ENCODE results near the gene FERMT3. TPM values are rescaled to one million over a fixed set of nuclear protein-coding genes. Genes with fewer than 3 reads are reported as not detected.
A peak's percentile ranks its signal among the peaks of the same experiment; 100 is the strongest.
"Not testable (repeated sequence)": the region's sequence is repeated elsewhere in the genome, so short reads cannot be mapped to it uniquely, and the experiment has no call there.

FERMT3 gene
- total RNA-seq, 1 donor from 2014 or later: 202 TPM

DNA sequence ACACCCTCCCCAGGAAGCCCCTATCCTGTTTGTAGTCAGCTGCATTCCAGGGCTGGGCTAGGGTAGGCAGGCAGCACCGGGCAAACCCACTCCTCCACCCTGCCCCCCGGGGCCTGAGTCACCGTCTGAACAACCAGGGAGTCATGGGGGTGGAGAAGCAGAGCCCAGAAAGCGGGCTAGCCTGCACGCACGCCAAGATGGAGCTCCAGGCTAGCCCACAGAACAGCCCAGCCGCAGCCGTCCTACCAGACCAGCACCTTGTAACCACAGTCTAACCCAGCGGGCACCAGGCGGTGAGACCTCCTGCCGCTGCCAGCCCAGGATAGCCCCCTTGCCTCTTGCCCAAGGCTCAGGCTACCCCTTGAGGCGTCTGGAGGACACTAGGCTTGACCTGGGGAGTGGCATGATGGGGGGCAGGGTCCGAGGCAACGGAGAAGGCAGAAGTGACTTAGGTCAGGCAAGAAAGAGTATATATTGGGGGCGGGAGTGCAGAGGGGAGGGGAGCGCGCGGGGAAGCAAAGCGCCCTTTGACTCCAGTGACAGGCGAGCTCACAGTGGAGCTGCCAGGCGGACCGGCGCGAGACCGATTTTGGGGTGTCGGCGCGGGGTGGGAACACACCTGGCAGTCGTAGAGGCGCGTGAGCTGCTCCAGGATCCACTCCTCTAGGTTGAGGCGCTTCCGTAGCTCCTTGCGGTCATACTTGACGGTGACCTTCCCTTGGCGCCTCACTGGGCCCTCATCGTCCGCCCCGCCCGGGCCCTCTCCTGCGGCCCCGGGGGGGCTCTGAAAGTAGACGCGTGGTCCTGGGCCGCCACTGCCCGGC is 39.5 kb downstream of the FERMT3 start:
- peaks cover 25% of the 10 kb centered on the region for H3K4me1 Mint-ChIP-seq (ENCODE audit: low read depth)
- intact Hi-C loops (cut with micrococcal nuclease): loop anchor here (1.0 kb wide), 1 partner anchor 62 kb away; no protein-coding TSS in a partner anchor
- H3K27me3 Mint-ChIP-seq (ENCODE audit: low read depth): no peaks in the 10 kb centered on the region
- DNase-seq (ENCODE audit: low spot score): peak; percentile 33
- peak overlapping the region; percentile 91 for H3K4me3 Mint-ChIP-seq (ENCODE audit: low read depth)
- H3K27ac Mint-ChIP-seq: peak overlapping the region; percentile 88
- peaks cover 21% of the 10 kb centered on the region for H3K36me3 Mint-ChIP-seq (ENCODE audit: low read depth)
- H3K9me3 Mint-ChIP-seq: no peaks in the 10 kb centered on the region

DNA sequence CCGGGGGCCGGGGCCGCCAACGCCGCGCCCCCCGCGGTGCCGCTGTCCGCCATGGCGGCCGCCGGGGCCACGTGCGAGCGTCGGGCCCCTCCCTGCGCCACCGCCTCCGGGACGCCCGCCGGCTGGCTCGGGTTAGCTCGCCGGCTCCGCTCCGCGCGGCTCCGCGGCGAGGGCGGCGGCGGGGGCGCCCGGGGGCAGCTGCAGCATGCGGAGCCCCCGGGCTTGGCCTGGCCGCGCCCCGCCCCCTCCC is 40.0 kb downstream of the FERMT3 start:
- H3K27ac Mint-ChIP-seq: peak overlapping the region; percentile 70
- DNase-seq (ENCODE audit: low spot score); H3K9me3 Mint-ChIP-seq; H3K27me3 Mint-ChIP-seq (ENCODE audit: low read depth): not testable (repeated sequence)
- intact Hi-C loops (cut with micrococcal nuclease): loop anchor here (1.0 kb wide), 1 partner anchor 62 kb away; no protein-coding TSS in a partner anchor
- peaks cover 25% of the 10 kb centered on the region for H3K4me1 Mint-ChIP-seq (ENCODE audit: low read depth)
- peak overlapping the region; percentile 81 for H3K4me3 Mint-ChIP-seq (ENCODE audit: low read depth)
- peaks cover 19% of the 10 kb centered on the region for H3K36me3 Mint-ChIP-seq (ENCODE audit: low read depth)

DNA sequence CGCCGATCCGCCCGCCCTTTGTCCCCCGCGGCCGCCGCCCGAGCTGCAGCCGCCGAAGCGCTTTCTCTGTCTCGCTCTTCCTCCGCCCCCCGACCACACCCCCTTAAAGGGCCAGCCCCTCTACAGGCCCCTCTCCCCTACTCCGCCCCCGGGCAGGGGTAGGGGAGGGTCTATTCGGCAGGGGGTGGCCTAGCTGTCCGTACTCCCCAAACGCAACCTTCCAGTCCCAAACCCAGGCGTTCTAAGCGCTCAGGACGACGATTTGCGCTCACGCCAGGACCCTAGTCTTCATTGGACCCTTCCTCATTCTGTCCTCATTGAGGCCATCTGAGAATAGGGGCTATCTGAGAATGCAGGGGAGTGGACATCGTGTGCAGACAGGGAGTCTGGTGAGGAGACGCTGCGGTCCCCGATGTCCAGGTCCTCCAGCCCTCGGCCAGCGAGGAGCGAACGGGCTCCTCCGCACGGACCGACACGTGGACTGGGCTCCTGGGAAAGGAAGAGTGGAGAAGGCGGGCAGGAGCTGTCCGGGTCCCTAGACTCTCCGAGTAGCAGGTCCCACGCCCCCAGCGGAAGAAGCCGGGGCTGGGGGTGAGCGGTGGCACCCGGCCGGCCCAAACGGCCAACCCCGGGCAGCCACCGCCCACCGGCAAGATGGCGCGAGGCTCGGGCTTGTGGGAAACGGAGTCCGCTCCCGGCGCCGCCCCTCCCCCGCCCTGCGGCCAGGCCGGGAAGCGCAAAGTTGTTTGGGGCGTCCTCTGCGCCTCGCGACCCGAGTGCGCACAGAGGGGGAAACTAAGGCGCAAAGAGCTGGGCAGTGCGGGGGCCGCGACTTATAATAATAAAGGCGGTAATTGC is 40.6 kb downstream of the FERMT3 start, which contains the start of gene PPP1R14B:
PPP1R14B (minus strand) TSS at position 73 of the 858 bp plus-strand sequence. CDS start 270 bp downstream, outside the sequence.
- H3K27me3 Mint-ChIP-seq (ENCODE audit: low read depth): no peaks in the 10 kb centered on the region
- intact Hi-C loops (cut with micrococcal nuclease): loop anchor here (1.0 kb wide), 1 partner anchor 63 kb away; no protein-coding TSS in a partner anchor
- H3K4me3 Mint-ChIP-seq (ENCODE audit: low read depth): peak within 1 kb of the TSS; percentile 91
- H3K27ac Mint-ChIP-seq: peak within 1 kb of the TSS; percentile 88
- H3K36me3 Mint-ChIP-seq (ENCODE audit: low read depth): peaks cover 18% of the 10 kb centered on the region
- H3K4me1 Mint-ChIP-seq (ENCODE audit: low read depth): peaks cover 28% of the 10 kb centered on the region
- peak; percentile 78 for DNase-seq (ENCODE audit: low spot score)
- no peaks in the 10 kb centered on the region for H3K9me3 Mint-ChIP-seq

DNA sequence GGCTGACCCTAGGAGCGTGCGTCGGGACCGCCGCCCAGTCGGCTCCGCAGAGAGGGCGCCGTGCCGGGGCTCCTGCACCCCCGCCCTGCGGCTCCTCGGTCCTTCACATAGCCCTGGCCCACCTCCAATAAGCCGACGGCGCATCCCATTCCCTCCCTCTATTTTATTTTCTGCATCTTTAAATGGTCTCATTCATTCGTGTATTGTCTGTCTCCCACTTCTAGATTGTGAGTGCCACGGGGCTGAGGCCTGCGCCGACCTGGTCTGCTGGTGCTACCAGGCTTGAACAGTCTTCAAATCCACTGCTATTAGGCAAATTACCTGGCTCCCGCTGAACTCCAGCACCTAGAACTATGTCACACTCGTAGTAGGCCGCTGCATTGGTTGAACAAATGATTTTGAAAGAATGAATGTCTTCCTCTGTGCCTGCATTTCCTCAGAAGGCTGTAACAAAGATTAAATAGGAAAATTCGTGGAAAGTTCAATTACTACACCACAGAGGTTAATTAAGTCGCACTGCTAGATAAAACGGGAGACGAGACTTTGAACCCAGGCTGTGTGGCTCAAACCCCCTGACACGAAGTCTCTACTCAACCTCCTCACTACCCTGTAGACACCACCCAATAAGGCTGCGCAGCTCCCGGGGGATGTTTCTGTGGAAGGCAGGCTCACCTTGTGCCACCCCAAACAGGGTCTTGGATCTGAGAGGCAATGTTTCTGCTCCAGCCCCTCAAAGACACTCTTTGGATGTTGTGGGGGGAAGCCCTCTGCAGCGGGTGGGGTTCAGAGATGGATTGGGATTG is 41.4 kb downstream of the FERMT3 start:
- intact Hi-C loops (cut with micrococcal nuclease): no loop called here
- no peak for DNase-seq (ENCODE audit: low spot score)
- Mint-ChIP-seq H3K4me3 (ENCODE audit: low read depth) (peak overlapping the region; percentile 70), H3K27ac (peak overlapping the region; percentile 70), H3K27me3 (ENCODE audit: low read depth) (no peaks in the 10 kb centered on the region), H3K9me3 (no peaks in the 10 kb centered on the region), H3K4me1 (ENCODE audit: low read depth) (peaks cover 27% of the 10 kb centered on the region), H3K36me3 (ENCODE audit: low read depth) (peaks cover 18% of the 10 kb centered on the region)

DNA sequence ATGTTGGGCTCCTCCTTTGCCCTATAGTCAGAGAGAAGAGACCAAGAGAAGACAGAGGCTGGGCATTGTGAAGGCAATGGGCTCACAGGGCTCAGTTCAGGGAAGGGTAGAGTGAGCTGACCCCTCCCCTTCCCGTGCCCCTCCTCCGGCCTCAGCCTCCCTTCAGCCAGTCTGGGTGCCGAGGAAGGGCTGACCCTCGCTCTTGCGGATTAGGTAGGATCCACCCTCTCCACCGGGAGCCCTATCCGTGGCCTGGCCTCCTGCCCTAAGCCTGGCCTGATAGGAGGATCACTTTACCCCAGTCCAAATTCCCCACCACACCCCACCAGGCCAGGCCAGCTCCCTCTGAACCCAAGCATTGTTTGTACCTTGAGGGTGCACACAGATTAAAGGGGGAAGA is 42.1 kb downstream of the FERMT3 start:
- Mint-ChIP-seq H3K27me3 (ENCODE audit: low read depth) (no peaks in the 10 kb centered on the region), H3K36me3 (ENCODE audit: low read depth) (peaks cover 11% of the 10 kb centered on the region), H3K9me3 (no peaks in the 10 kb centered on the region), H3K4me1 (ENCODE audit: low read depth) (peaks cover 24% of the 10 kb centered on the region), H3K27ac (no peak overlapping the region), H3K4me3 (ENCODE audit: low read depth) (no peak overlapping the region)
- no peak for DNase-seq (ENCODE audit: low spot score)
- intact Hi-C loops (cut with micrococcal nuclease): no loop called here

DNA sequence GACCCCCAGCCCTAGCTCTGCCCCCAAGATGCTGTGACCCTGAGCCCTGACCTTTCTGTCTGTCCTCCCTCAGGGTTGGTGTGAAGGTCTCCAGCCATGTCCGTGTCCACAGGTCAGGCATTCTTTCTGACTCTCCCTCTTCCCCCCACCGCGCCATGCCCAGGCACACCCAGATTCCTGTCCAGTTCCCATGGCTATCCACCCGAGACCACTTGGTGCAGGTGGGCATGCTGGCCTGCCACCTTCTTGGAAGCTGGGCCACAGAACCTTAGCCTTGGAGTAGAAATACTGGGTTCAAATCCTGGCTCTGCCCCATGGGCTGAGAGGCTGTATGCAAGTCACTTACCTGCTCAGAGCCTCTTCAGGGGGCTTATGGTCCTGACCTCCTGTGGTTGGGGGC is 42.5 kb downstream of the FERMT3 start:
- DNase-seq (ENCODE audit: low spot score): no peak
- Mint-ChIP-seq H3K27ac (no peak overlapping the region), H3K9me3 (no peaks in the 10 kb centered on the region), H3K4me1 (ENCODE audit: low read depth) (peaks cover 23% of the 10 kb centered on the region), H3K27me3 (ENCODE audit: low read depth) (no peaks in the 10 kb centered on the region), H3K4me3 (ENCODE audit: low read depth) (no peak overlapping the region), H3K36me3 (ENCODE audit: low read depth) (peaks cover 7% of the 10 kb centered on the region)
- intact Hi-C loops (cut with micrococcal nuclease): no loop called here

DNA sequence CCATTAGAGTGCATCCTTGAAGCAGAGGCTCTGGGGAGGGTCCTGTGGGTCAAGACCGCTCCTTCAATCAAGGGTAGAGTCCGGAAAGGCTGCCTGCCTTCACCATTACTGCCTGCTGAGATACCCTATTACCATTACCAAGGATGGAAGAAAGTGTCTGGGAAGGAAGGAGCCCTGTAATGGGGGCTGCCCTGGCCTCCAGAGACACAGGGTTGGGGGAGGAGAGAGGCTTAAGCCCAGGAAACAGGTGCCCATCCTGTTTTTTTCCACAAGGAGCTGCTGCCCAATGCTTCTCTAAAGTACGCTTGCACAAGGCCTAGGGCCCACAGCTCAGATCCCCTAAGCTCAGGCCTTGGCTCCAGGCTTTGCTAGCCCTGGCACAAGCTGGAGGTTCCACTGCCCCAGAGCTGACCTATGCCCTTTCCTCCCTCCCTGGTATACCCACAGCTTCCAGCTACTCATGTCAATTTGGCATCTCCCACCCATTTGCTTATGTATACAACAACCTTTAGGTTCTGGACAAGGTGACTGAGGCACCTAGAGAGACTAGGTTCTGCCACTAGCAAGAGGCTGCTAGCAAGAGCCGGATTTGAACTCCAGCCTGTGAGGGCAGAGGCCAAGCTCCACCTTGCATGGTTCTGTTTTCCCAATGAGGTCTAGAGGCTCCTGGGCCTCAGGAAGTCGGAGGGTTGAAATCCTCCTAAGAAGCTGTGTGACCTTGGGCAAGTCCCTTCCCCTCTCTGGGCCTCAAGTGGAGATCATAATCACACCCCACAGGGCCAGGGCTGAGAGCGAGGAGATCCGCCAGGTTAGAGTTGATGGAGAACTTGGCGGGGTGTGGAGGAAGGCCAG is 43.3 kb downstream of the FERMT3 start:
- DNase-seq (ENCODE audit: low spot score): no peak
- intact Hi-C loops (cut with micrococcal nuclease): loop anchor here (2.0 kb wide), 1 partner anchor 55 kb away; the partner anchor contains the start of gene ESRRA
- Mint-ChIP-seq H3K4me3 (ENCODE audit: low read depth) (peak overlapping the region; percentile 54), H3K4me1 (ENCODE audit: low read depth) (peaks cover 23% of the 10 kb centered on the region), H3K9me3 (no peaks in the 10 kb centered on the region), H3K36me3 (ENCODE audit: low read depth) (peaks cover 4% of the 10 kb centered on the region), H3K27ac (peak overlapping the region; percentile 35), H3K27me3 (ENCODE audit: low read depth) (no peaks in the 10 kb centered on the region)

DNA sequence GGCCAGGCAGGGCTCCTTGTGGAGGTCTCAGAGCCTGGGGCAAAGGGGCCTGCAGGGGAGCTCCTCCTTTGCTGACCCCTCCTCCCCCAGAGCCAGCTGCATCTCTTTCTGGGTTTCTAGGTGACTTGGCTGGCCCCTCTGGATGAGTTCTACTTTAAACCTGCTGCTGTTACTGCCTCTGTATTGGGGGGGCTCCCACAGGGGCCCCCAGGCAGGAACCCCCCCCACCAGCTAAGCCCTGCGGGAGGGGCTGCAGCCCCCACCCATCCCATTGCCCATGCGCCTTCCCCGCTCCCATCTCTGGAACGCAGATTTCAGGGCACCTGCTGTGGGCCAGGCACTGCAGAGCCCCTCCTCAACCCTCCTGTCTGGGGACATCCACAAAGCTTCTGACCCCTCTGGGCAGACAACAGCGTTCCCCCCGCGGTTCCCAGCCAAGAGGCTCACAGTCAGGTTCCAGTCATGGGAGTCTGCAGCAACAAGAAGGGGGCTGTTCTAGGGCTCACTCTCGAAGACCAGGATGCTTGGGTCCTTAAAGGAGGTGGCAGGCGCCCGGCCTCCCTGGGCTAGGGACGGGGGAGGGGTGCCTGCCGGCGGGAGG is 44.0 kb downstream of the FERMT3 start:
- H3K9me3 Mint-ChIP-seq: no peaks in the 10 kb centered on the region
- H3K4me3 Mint-ChIP-seq (ENCODE audit: low read depth): peak overlapping the region; percentile 81
- H3K27ac Mint-ChIP-seq: no peak overlapping the region
- intact Hi-C loops (cut with micrococcal nuclease): loop anchor here (1.0 to 2.0 kb wide), 2 partner anchors 19 to 54 kb away; partner anchors contain the start of gene ESRRA
- H3K27me3 Mint-ChIP-seq (ENCODE audit: low read depth): no peaks in the 10 kb centered on the region
- peaks cover 4% of the 10 kb centered on the region for H3K36me3 Mint-ChIP-seq (ENCODE audit: low read depth)
- DNase-seq (ENCODE audit: low spot score): no peak
- peaks cover 21% of the 10 kb centered on the region for H3K4me1 Mint-ChIP-seq (ENCODE audit: low read depth)

DNA sequence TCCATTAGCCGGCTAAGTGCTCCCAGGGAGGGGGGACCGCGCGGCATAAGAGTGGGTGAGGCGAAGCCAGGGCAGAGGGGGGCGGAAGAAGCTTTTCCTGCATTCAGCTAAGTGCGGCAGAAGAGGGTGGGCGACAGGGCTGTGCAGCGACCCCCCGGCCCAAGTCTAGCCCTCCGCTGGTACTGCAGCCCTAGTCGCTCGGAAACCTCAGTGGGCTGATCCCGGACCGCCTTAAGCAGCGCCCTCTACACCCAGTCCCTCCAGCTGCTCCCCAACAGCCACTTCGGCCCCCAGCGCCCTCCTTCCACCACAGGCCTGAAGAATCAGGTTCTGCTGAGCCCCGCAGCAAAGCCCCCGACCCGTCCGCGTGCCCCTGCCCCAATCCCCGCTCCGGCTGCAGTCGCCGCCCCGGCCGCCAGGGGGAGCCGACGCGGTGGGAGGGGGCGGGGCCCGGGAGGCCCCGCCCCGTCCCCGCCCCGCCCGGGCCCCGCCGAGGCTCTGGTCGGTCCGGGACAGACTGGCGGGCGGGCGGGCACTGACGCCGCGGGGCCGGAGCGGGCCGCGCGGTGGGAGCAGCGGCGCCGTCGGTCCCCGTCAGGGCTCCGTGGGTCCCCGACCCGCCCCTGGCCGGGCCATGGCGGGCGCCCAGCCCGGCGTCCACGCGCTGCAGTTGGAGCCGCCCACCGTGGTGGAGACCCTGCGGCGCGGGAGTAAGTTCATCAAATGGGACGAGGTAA is 44.7 kb downstream of the FERMT3 start, which contains the start of gene PLCB3:
PLCB3 (plus strand) TSS at position 515 of the 737 bp plus-strand sequence; CDS start at position 635, 120 bp downstream.
- no peaks in the 10 kb centered on the region for H3K9me3 Mint-ChIP-seq
- intact Hi-C loops (cut with micrococcal nuclease): loop anchor here (1.0 to 2.0 kb wide), 2 partner anchors 18 to 54 kb away; partner anchors contain the start of gene ESRRA
- peak; percentile 49 for DNase-seq (ENCODE audit: low spot score)
- no peaks in the 10 kb centered on the region for H3K36me3 Mint-ChIP-seq (ENCODE audit: low read depth)
- H3K27me3 Mint-ChIP-seq (ENCODE audit: low read depth): no peaks in the 10 kb centered on the region
- peak within 1 kb of the TSS; percentile 63 for H3K27ac Mint-ChIP-seq
- peak within 1 kb of the TSS; percentile 93 for H3K4me3 Mint-ChIP-seq (ENCODE audit: low read depth)
- H3K4me1 Mint-ChIP-seq (ENCODE audit: low read depth): peaks cover 21% of the 10 kb centered on the region

DNA sequence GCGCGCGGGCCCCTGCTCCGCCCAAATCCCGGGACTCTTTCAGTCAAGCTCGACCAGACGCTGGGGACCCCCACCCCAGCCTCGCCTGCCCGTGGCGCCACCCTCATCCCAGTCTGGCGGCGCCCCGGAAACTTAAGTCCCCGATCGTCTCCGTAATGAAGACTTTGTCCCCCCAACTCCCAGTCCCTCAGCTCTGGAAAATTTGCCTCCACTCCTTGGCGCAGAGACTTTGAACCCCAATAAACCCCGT is 45.2 kb downstream of the FERMT3 start:
- Mint-ChIP-seq H3K4me1 (ENCODE audit: low read depth) (peaks cover 21% of the 10 kb centered on the region), H3K36me3 (ENCODE audit: low read depth) (no peaks in the 10 kb centered on the region), H3K4me3 (ENCODE audit: low read depth) (peak overlapping the region; percentile 93), H3K9me3 (no peaks in the 10 kb centered on the region), H3K27me3 (ENCODE audit: low read depth) (no peaks in the 10 kb centered on the region), H3K27ac (peak overlapping the region; percentile 63)
- intact Hi-C loops (cut with micrococcal nuclease): loop anchor here (1.0 to 2.0 kb wide), 2 partner anchors 18 to 53 kb away; partner anchors contain the start of gene ESRRA
- DNase-seq (ENCODE audit: low spot score): no peak

Measured in activated T-helper 2 cell treated with anti-CD3 and anti-CD28 coated beads, Interferon-gamma antibody, Interleukin-2, Interleukin-4, amounts not matched to agents 10 μg/mL and 5 μg/mL and 100 μg/mL, durations not matched to agents 14 hours and 24 hours and 36 hours (primary cell).